SK-MEL-5 (cell line): ENCODE data around the gene LMX1B. TPM values are rescaled to one million over a fixed set of nuclear protein-coding genes. Genes with fewer than 3 reads are reported as not detected.

Source experiments
- DNase-seq: peaks from one replicate; pipeline ENCODE4 v3.0.0-alpha.2; 2016; ENCODE audit warnings: low read depth, low spot score
- in situ Hi-C: cut with HindIII; loops from 2 replicates; pipeline ENCODE4 v1.10.0; 2016; ENCODE audit warnings: low sequenced_read_pairs, high pct_unique_total_duplicates, low pct_unique_long_range_greater_than_20kb
- total RNA-seq: library from RNA; depleted of rRNA; stranded (reverse); fragments of >200 nt; shearing (Covaris generic); gene quantifications from 2 replicates; pipeline ENCODE4 v1.2.3, GENCODE V29; 2014

LMX1B gene
- total RNA-seq, 1 experiment from 2014 or later = 2.7 TPM

GRCh38 chr9:126592461-126592860 is 21.3 kb upstream of the LMX1B start:
- peak; percentile 28 for DNase-seq
- in situ Hi-C loops = no loop called here

GRCh38 chr9:126595982-126596381 is 17.7 kb upstream of the LMX1B start:
- in situ Hi-C loops = no loop called here
- DNase-seq = no peak

- peak; percentile 38 for DNase-seq
- in situ Hi-C loops = no loop called here
Measured at GRCh38 chr9:126599047-126599650, 14.6 kb upstream of the LMX1B start.

- in situ Hi-C loops = no loop called here
Measured at GRCh38 chr9:126604059-126605055, 9.4 kb upstream of the LMX1B start.

GRCh38 chr9:126605792-126606482 is 7.8 kb upstream of the LMX1B start:
- DNase-seq = no peak

More at GRCh38 chr9:126604059-126605055, 9.4 kb upstream of the LMX1B start:
- no peak for DNase-seq

GRCh38 chr9:126606483-126606870 is 7.3 kb upstream of the LMX1B start:
- in situ Hi-C loops = no loop called here
- no peak for DNase-seq

More at GRCh38 chr9:126605792-126606482, 7.8 kb upstream of the LMX1B start:
- in situ Hi-C loops = no loop called here

- no peak for DNase-seq
- in situ Hi-C loops = no loop called here
Measured at GRCh38 chr9:126607086-126607485, 6.6 kb upstream of the LMX1B start.

GRCh38 chr9:126607731-126608130 is 6.0 kb upstream of the LMX1B start:
- DNase-seq = no peak
- in situ Hi-C loops = no loop called here

GRCh38 chr9:126608551-126608950 is 5.2 kb upstream of the LMX1B start:
- DNase-seq = no peak
- in situ Hi-C loops = no loop called here

GRCh38 chr9:126609191-126609590 is 4.5 kb upstream of the LMX1B start:
- in situ Hi-C loops = no loop called here
- no peak for DNase-seq

- DNase-seq = no peak
- in situ Hi-C loops = no loop called here
Measured at GRCh38 chr9:126609711-126610388, 3.9 kb upstream of the LMX1B start.

GRCh38 chr9:126611193-126611591 is 2.5 kb upstream of the LMX1B start:
- in situ Hi-C loops = no loop called here
- DNase-seq = no peak

- peak; percentile 74 for DNase-seq
- in situ Hi-C loops = no loop called here
Measured at GRCh38 chr9:126611592-126612325, 2.0 kb upstream of the LMX1B start.

GRCh38 chr9:126612326-126612812 is 1.4 kb upstream of the LMX1B start:
- DNase-seq = no peak
- in situ Hi-C loops = no loop called here

- DNase-seq = no peak
- in situ Hi-C loops = no loop called here
Measured at GRCh38 chr9:126612813-126613641, 701 bp upstream of the LMX1B start.

GRCh38 chr9:126614088-126614454 is 343 bp downstream of the LMX1B start:
- DNase-seq = no peak

More at GRCh38 chr9:126614088-126614454, 343 bp downstream of the LMX1B start:
- in situ Hi-C loops = no loop called here
